Activated naive CD4-positive, alpha-beta T cell treated with anti-CD3 and anti-CD28 coated beads, Interleukin-2, amount 10 ng/mL, durations not matched to agents 7 days and 5 days (primary cell): ENCODE measurements around the gene PDE4A.
A peak's percentile ranks its signal among the peaks of the same experiment; 100 is the strongest.
"Not testable (repeated sequence)": the region's sequence is repeated elsewhere in the genome, so short reads cannot be mapped to it uniquely, and the experiment has no call there.

ENCODE experiments used
- CTCF ChIA-PET: fragments of 350-600 bp; sonication (Branson Sonifier 250); formaldehyde crosslinking; loops from one replicate; lab custom pipeline; 2021; ENCODE audit warnings: antibody characterized with exemption; lab: Charles Lee
- DNase-seq: peaks from one replicate; pipeline ENCODE4 v3.0.0-alpha.2; 2020
- H3K27ac Mint-ChIP-seq: one replicate; pipeline ENCODE4 v1.8.0; 2021; ENCODE audit warnings: mild to moderate bottlenecking, moderate library complexity, mixed read lengths
- H3K27me3 Mint-ChIP-seq: one replicate; pipeline ENCODE4 v1.8.0; 2021; ENCODE audit warnings: mild to moderate bottlenecking, mixed read lengths
- H3K36me3 Mint-ChIP-seq: one replicate; pipeline ENCODE4 v1.8.0; 2021; ENCODE audit warnings: mixed read lengths
- H3K4me1 Mint-ChIP-seq: one replicate; pipeline ENCODE4 v1.8.0; 2021; ENCODE audit warnings: mixed read lengths
- H3K4me3 Mint-ChIP-seq: one replicate; pipeline ENCODE4 v1.8.0; 2021; ENCODE audit warnings: mild to moderate bottlenecking, moderate library complexity, mixed read lengths
- H3K9me3 Mint-ChIP-seq: one replicate; pipeline ENCODE4 v1.8.0; 2021; ENCODE audit warnings: mixed read lengths

PDE4A gene

DNA sequence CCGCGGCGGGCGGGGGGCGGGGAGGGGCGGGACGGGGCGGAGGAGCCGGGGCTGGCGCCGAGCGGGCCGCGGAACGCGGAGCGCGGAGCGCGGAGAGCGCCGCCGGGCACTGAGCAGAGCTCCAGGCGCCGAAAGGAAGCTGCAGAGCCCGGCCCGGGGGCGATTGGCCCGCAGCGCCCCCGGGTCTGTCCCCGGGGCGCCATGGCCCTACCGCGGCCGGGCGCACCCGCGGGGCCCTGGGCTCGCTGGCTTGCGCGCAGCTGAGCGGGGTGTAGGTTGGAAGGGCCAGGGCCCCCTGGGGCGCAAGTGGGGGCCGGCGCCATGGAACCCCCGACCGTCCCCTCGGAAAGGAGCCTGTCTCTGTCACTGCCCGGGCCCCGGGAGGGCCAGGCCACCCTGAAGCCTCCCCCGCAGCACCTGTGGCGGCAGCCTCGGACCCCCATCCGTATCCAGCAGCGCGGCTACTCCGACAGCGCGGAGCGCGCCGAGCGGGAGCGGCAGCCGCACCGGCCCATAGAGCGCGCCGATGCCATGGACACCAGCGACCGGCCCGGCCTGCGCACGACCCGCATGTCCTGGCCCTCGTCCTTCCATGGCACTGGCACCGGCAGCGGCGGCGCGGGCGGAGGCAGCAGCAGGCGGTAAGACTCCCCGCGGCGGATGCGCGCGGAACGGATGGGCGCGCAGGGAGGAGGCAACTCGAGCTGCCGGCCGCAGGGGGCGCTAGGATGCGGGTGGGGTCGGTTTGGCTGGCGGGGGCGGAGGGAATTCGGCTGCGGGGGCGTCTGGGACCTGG, at the start of gene PDE4A:
Gene PDE4A (plus strand): TSS at position 95 of the 796 bp plus-strand sequence. CDS start 227 bp downstream, at position 322.
- Mint-ChIP-seq H3K36me3 (peaks cover 16% of the 10 kb centered on the region), H3K27me3 (peaks cover 95% of the 10 kb centered on the region), H3K27ac (peak within 1 kb of the TSS; percentile 91), H3K9me3 (no peaks in the 10 kb centered on the region), H3K4me1 (peaks cover 82% of the 10 kb centered on the region), H3K4me3 (peak within 1 kb of the TSS; percentile 78)
- DNase-seq: peak; percentile 86
- CTCF ChIA-PET: interaction anchor here (0.7 to 16.2 kb wide), 10 partner anchors 9 to 150 kb away, joined by 3 to 382 read pairs (median 6); partner anchors contain the start of genes CDC37, ICAM1, ICAM4 and ICAM5

DNA sequence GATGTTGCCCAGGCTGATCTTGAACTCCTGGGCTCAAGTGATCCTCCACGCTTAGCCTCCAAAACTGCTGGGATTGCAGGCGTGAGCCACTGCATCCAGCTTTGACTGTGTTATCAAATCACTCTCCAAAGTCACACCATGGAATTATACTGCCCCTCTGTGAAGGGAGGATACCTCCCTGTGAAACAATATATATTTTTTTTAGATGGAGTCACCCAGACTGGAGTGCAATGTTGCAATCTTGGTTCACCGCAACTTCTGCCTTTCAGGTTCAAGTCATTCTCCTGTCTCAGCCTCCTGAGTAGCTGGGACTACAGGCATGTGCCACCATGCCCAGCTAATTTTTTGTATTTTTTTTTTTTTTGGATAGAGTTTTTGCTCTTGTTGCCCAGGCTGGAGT, 47.6 kb upstream of the PDE4A start:
- CTCF ChIA-PET: interaction anchor here (1.5 kb wide), 1 partner anchor 16 kb away, joined by 6 read pairs; no protein-coding TSS in a partner anchor

DNA sequence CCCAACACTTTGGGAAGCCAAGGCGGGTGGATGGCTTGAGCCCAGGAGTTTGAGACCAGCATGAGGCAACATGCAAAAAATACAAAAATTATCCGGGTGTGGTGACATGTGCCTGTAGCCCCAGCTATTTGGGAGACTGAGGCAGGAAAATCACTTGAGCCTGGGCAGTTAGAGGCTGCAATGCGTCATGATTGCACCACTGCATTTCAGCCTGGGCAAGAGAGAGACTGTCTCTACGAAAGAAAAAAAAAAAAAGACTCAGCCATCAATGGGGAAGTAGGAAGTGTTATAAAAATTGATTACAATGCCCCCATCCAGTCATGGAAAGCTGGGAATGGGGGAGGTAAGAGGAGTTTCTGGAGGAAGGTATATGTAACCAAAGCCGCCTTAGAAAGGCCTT, 45.4 kb upstream of the PDE4A start:
- Mint-ChIP-seq H3K9me3 (no peaks in the 10 kb centered on the region), H3K4me1 (peaks cover 22% of the 10 kb centered on the region), H3K27me3 (no peaks in the 10 kb centered on the region), H3K36me3 (peaks cover 30% of the 10 kb centered on the region), H3K27ac (no peak overlapping the region), H3K4me3 (no peak overlapping the region)
- CTCF ChIA-PET: interaction anchor here (0.7 to 1.3 kb wide), 2 partner anchors 14 to 113 kb away, joined by 3 to 6 read pairs; no protein-coding TSS in a partner anchor
- no peak for DNase-seq

More for the DNA sequence above, 47.6 kb upstream of the PDE4A start:
- no peak for DNase-seq
- Mint-ChIP-seq H3K4me3 (no peak overlapping the region), H3K36me3 (peaks cover 31% of the 10 kb centered on the region), H3K27me3 (no peaks in the 10 kb centered on the region), H3K27ac (no peak overlapping the region), H3K4me1 (peaks cover 11% of the 10 kb centered on the region), H3K9me3 (no peaks in the 10 kb centered on the region)

DNA sequence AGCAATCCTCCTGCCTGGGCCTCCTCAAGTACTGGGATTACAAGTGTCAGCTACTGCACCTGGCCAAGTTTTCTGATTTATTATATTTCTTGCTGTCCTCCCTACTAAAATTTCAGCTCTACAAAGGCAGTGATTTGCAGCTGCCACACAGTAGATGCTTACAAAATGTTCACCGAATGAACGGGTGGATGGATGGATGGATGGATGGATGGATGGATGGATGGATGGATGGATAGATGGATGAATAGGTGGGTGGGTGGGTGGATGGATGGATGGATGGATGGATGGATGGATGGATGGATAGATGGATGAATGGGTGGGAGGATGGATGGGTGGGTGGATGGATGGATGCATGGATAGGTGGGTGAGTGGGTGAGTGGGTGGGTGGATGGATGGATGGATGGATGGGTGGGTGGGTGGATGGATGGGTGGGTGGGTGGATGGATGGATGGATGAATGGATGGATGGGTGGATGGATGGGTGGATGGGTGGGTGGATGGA, 43.1 kb upstream of the PDE4A start:
- H3K9me3 Mint-ChIP-seq, H3K27ac Mint-ChIP-seq, H3K4me3 Mint-ChIP-seq, H3K27me3 Mint-ChIP-seq, CTCF ChIA-PET, DNase-seq: not testable (repeated sequence)
- Mint-ChIP-seq H3K4me1 (peaks cover 34% of the 10 kb centered on the region), H3K36me3 (peaks cover 26% of the 10 kb centered on the region)

- no peaks in the 10 kb centered on the region for H3K9me3 Mint-ChIP-seq
- peaks cover 36% of the 10 kb centered on the region for H3K4me1 Mint-ChIP-seq
- CTCF ChIA-PET: no interaction called here
- no peaks in the 10 kb centered on the region for H3K27me3 Mint-ChIP-seq
- no peak overlapping the region for H3K4me3 Mint-ChIP-seq
- no peak for DNase-seq
- peaks cover 26% of the 10 kb centered on the region for H3K36me3 Mint-ChIP-seq
- H3K27ac Mint-ChIP-seq: no peak overlapping the region
Observed at GRCh38 chr19:10378124-10378523, 42.2 kb upstream of the PDE4A start.

DNA sequence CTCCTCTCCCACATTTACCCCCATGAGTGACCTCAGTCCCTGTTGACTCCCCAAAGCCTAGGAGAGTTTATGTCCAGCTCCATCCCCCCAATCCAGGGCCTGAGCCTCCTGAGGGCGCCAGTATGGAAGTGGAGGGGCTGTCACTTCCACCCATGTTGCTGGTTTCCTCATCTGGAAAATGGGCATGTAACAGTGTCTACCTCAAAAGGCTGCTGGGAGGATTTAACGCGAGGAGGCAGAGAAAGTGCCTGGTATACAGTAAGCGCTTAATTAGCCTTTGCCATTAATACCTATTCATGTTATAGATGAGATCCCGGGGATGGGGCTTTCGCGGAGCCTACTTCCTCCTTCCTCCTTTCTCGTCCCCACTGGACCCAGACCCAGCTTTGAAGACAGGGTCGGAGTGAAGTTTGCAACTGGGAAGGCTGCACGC, 40.4 kb upstream of the PDE4A start:
- H3K36me3 Mint-ChIP-seq: peaks cover 21% of the 10 kb centered on the region
- peaks cover 16% of the 10 kb centered on the region for H3K27me3 Mint-ChIP-seq
- DNase-seq: no peak
- peaks cover 31% of the 10 kb centered on the region for H3K4me1 Mint-ChIP-seq
- CTCF ChIA-PET: interaction anchor here (0.6 to 3.9 kb wide), 8 partner anchors 9 to 121 kb away, joined by 3 to 21 read pairs (median 5); partner anchors contain the start of genes ICAM1 and ICAM4
- peak overlapping the region; percentile 90 for H3K27ac Mint-ChIP-seq
- no peaks in the 10 kb centered on the region for H3K9me3 Mint-ChIP-seq
- peak overlapping the region; percentile 84 for H3K4me3 Mint-ChIP-seq

- peak within 1 kb of the TSS; percentile 90 for H3K27ac Mint-ChIP-seq
- H3K36me3 Mint-ChIP-seq: peaks cover 17% of the 10 kb centered on the region
- H3K4me3 Mint-ChIP-seq: peak within 1 kb of the TSS; percentile 84
- CTCF ChIA-PET: interaction anchor here (0.6 to 3.9 kb wide), 8 partner anchors 8 to 121 kb away, joined by 3 to 21 read pairs (median 5); partner anchors contain the start of genes ICAM1 and ICAM4
- no peaks in the 10 kb centered on the region for H3K9me3 Mint-ChIP-seq
- peak; percentile 98 for DNase-seq
- peaks cover 16% of the 10 kb centered on the region for H3K27me3 Mint-ChIP-seq
- H3K4me1 Mint-ChIP-seq: peaks cover 29% of the 10 kb centered on the region
Observed at GRCh38 chr19:10380313-10381102, 39.8 kb upstream of the PDE4A start, which contains the start of gene TYK2. TYK2 (minus strand) TSS chr19:10380572; CDS start chr19:10378406, 2,166 bp downstream.

DNA sequence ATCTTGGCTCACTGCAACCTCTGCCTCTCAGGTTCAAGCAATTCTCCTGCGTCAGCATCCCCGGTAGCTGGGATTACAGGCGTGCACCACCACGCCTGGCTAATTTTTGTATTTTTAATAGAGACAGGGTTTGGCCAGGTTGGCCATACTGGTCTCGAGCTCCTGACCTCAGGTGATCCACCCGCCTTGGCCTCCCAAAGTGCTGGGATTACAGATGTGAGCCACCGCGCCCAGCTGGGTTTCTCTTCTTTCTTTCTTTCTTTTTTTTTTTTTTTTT, 37.2 kb upstream of the PDE4A start:
- CTCF ChIA-PET: interaction anchor here (2.5 to 3.9 kb wide), 2 partner anchors 8 to 114 kb away, joined by 6 to 21 read pairs; no protein-coding TSS in a partner anchor
- H3K27me3 Mint-ChIP-seq: peaks cover 16% of the 10 kb centered on the region
- not testable (repeated sequence) for H3K4me3 Mint-ChIP-seq, H3K9me3 Mint-ChIP-seq, H3K27ac Mint-ChIP-seq, DNase-seq
- H3K4me1 Mint-ChIP-seq: peaks cover 26% of the 10 kb centered on the region
- peaks cover 12% of the 10 kb centered on the region for H3K36me3 Mint-ChIP-seq

GRCh38 chr19:10384580-10384979, 35.8 kb upstream of the PDE4A start:
- Mint-ChIP-seq H3K27ac (no peak overlapping the region), H3K4me1 (peaks cover 18% of the 10 kb centered on the region), H3K9me3 (no peaks in the 10 kb centered on the region), H3K36me3 (peaks cover 5% of the 10 kb centered on the region), H3K27me3 (peaks cover 16% of the 10 kb centered on the region), H3K4me3 (no peak overlapping the region)
- CTCF ChIA-PET: interaction anchor here (1.0 to 5.7 kb wide), 3 partner anchors 96 to 125 kb away, joined by 3 to 140 read pairs (median 133); partner anchors contain the start of gene ICAM1
- no peak for DNase-seq

DNA sequence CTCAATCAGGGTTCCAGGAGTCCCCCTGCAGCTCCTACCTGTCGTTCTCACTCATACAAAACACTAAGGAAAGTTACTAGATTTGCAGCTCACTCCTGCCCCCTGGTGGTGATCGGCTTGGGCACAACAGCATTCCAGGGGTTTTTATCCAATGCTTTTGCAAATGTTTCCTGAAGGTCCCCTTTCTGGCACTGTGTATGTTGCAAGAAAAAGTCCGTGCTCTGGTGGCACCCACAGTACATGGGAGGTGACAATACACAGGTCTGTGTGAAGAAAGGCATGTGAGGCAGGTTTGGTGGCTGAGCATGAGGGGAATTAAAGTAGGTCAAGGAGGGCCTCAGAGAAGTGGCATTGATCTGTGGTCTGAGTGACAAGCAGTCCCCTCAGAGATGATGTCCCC, 31.4 kb upstream of the PDE4A start:
- peak; percentile 87 for DNase-seq
- Mint-ChIP-seq H3K4me3 (no peak overlapping the region), H3K27me3 (peaks cover 9% of the 10 kb centered on the region), H3K27ac (peak overlapping the region; percentile 12), H3K9me3 (no peaks in the 10 kb centered on the region), H3K36me3 (peaks cover 15% of the 10 kb centered on the region), H3K4me1 (no peaks in the 10 kb centered on the region)
- CTCF ChIA-PET: interaction anchor here (0.7 to 5.7 kb wide), 30 partner anchors 8 to 457 kb away, joined by 3 to 140 read pairs (median 4); partner anchors contain the start of genes ICAM1, ICAM5, MRPL4 and RAVER1

DNA sequence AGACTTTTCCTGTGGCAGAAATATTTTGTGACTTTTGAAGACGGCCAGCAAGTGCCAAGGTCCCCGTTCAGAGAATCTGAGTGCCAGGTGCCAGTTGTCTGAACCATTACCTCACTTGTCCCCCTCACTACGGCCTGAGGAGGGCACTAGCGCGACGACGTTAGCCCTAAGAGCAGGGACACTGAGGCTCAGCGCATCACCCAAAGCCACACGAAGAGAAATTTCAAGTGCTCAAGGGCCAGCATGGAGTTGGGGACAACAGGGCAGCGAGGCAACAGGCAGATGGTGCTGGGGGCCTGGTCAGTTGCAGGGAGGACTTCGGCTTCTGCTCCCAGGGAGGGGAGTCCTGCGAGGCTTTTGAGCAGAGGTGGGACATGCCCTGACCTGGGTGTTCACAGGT, 30.5 kb upstream of the PDE4A start:
- Mint-ChIP-seq H3K27ac (no peak overlapping the region), H3K4me1 (no peaks in the 10 kb centered on the region), H3K36me3 (peaks cover 18% of the 10 kb centered on the region), H3K4me3 (no peak overlapping the region), H3K27me3 (peaks cover under 1% of the 10 kb centered on the region), H3K9me3 (no peaks in the 10 kb centered on the region)
- DNase-seq: peak; percentile 39
- CTCF ChIA-PET: interaction anchor here (0.7 to 5.7 kb wide), 13 partner anchors 8 to 457 kb away, joined by 3 to 140 read pairs (median 6); partner anchors contain the start of genes CDC37, ICAM1, ICAM5 and TYK2

DNA sequence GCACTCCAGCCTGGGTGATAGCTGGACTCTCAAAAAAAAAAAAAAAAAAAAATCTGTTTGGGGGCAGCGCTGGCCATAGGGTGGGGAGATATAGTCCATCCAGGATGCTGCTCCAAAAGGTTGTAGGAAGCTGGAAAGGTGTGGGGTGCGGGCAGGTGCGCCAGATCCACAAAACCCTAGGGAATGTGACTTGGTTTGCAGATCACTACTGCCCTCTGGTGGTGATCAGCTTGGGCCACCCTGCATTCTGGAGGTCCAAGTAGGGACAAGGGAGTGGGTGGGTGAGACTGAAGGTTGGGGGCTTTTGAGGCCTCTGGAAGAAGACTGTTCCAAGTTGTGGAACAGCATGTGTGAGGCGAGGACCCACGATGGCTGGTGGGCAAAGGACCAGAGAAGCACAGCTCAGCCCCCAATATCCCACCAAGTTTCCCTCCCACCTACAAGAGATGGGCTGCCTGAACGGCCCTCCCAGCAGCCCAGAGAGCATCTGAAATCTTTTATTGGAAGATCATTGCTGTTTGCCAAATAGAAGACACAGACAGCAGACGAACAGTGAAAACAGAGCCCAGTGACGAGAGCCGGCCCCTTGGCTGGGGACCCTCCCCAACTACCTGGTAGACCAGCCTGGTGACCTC, 29.6 kb upstream of the PDE4A start:
- no peaks in the 10 kb centered on the region for H3K9me3 Mint-ChIP-seq
- H3K36me3 Mint-ChIP-seq: peaks cover 24% of the 10 kb centered on the region
- H3K27me3 Mint-ChIP-seq: no peaks in the 10 kb centered on the region
- no peaks in the 10 kb centered on the region for H3K4me1 Mint-ChIP-seq
- peak; percentile 81 for DNase-seq
- CTCF ChIA-PET: interaction anchor here (0.6 to 4.7 kb wide), 13 partner anchors 9 to 170 kb away, joined by 3 to 69 read pairs (median 4); partner anchors contain the start of genes CDC37, ICAM1 and TYK2
- H3K27ac Mint-ChIP-seq: no peak overlapping the region
- H3K4me3 Mint-ChIP-seq: no peak overlapping the region

GRCh38 chr19:10392120-10392519, 28.2 kb upstream of the PDE4A start:
- DNase-seq: no peak
- Mint-ChIP-seq H3K27me3 (no peaks in the 10 kb centered on the region), H3K36me3 (peaks cover 34% of the 10 kb centered on the region), H3K9me3 (no peaks in the 10 kb centered on the region), H3K4me1 (no peaks in the 10 kb centered on the region), H3K4me3 (no peak overlapping the region), H3K27ac (no peak overlapping the region)
- CTCF ChIA-PET: interaction anchor here (0.7 to 4.7 kb wide), 12 partner anchors 10 to 142 kb away, joined by 3 to 69 read pairs (median 6); partner anchors contain the start of genes CDC37, ICAM1 and TYK2
